DND-41 (cell line): ENCODE data around the gene COL4A1.

Experiments used
- CTCF ChIP-seq: IDR thresholded peaks from 2 replicates; pipeline ENCODE4 v1.5.1; 2012; ENCODE audit warnings: borderline replicate concordance, low read length, moderate library complexity, mild to moderate bottlenecking; ENCODE audit not compliant: poor library complexity, severe bottlenecking; ENCODE audit errors: extremely low read depth
- EZH2 ChIP-seq: IDR thresholded peaks from 3 replicates; pipeline ENCODE4 v1.6.1; 2012; ENCODE audit warnings: borderline replicate concordance, low read depth, mild to moderate bottlenecking, moderate library complexity, low read length, inconsistent platforms; ENCODE audit not compliant: severe bottlenecking

GRCh38 chr13:110162053-110162452 lies 144.9 kb downstream of the COL4A1 start:
- TF ChIP-seq CTCF (no peak), EZH2 (no peak)
